H1 (cell line): Measurements from ENCODE around the gene ALAS1. TPM values are rescaled to one million over a fixed set of nuclear protein-coding genes. Genes with fewer than 3 reads are reported as not detected.

Experiments
- CTCF ChIA-PET: fragments of 300-600 bp; sonication (Branson Sonifier 250); formaldehyde crosslinking; loops from one replicate; lab custom pipeline; 2021; ENCODE audit not compliant: partially characterized antibody; lab: Charles Lee
- POLR2A ChIA-PET: fragments of 300-600 bp; sonication (Branson Sonifier 250); formaldehyde crosslinking; loops from one replicate; lab custom pipeline; 2021; ENCODE audit warnings: inconsistent platforms; ENCODE audit not compliant: partially characterized antibody; lab: Charles Lee
- DNase-seq, 2 experiments: peaks; one replicate each; pipeline versions ENCODE4 v3.0.0 to v3.0.0-alpha.2; 2010 to 2022; ENCODE audit warnings: low spot score in 2 of 2, low read depth in 1 of 2, mixed read lengths in 1 of 2
- FAIRE-seq: peaks from 2 replicates; lab custom pipeline; 2011; peaks lifted over from hg19 to GRCh38; lab: Jason Lieb, UNC
- H2AFZ ChIP-seq: 2 replicates; pipeline ENCODE4 v1.8.1; 2012; ENCODE audit warnings: low read length, inconsistent platforms
- H2AK5ac ChIP-seq: 2 replicates; pipeline ENCODE4 v1.6.1; 2013; ENCODE audit warnings: low read depth, low read length
- H2BK120ac ChIP-seq: replicated peaks from 2 replicates; pipeline ENCODE3; 2013; ENCODE audit warnings: low read depth, low read length, inconsistent platforms
- H2BK12ac ChIP-seq: 2 replicates; pipeline ENCODE4 v1.6.1; 2013; ENCODE audit warnings: low read depth, low read length
- H2BK15ac ChIP-seq: 2 replicates; pipeline ENCODE4 v1.6.1; 2013; ENCODE audit warnings: low read length
- H2BK20ac ChIP-seq: 2 replicates; pipeline ENCODE4 v1.6.1; 2013; ENCODE audit warnings: low read length
- H2BK5ac ChIP-seq: 2 replicates; pipeline ENCODE4 v1.6.1; 2013; ENCODE audit warnings: low read depth, low read length
- H3K14ac ChIP-seq: 2 replicates; pipeline ENCODE4 v1.6.1; 2013; ENCODE audit warnings: inconsistent platforms; ENCODE audit not compliant: insufficient read length
- H3K18ac ChIP-seq: 2 replicates; pipeline ENCODE4 v1.6.1; 2013; ENCODE audit warnings: low read length; ENCODE audit errors: extremely low read depth
- H3K23ac ChIP-seq: 2 replicates; pipeline ENCODE4 v1.6.1; 2013; ENCODE audit warnings: inconsistent platforms; ENCODE audit not compliant: insufficient read length
- H3K23me2 ChIP-seq: 2 replicates; pipeline ENCODE4 v1.6.1; 2013; ENCODE audit warnings: low read depth, low read length
- H3K27ac ChIP-seq: 2 replicates; pipeline ENCODE4 v1.6.1; 2011; ENCODE audit warnings: low read depth, low read length, inconsistent platforms
- H3K27me3 ChIP-seq, 4 experiments: replicated peaks in 1 of 4; 1 replicate in 1 of 4; 2 replicates in 3 of 4; pipeline versions ENCODE4 v1.6.1 to v1.8.1; 2011 to 2013; ENCODE audit warnings: low read length in 3 of 4, mild to moderate bottlenecking in 3 of 4, inconsistent platforms in 2 of 4, mixed read lengths in 2 of 4, moderate library complexity in 1 of 4; ENCODE audit not compliant: control insufficient read depth in 3 of 4, insufficient read depth in 3 of 4; ENCODE audit errors: extremely low read depth in 1 of 4
- H3K36me3 ChIP-seq, 4 experiments: 2 replicates each; pipeline versions ENCODE4 v1.6.1 to v1.8.1; 2011 to 2013; ENCODE audit warnings: mild to moderate bottlenecking in 4 of 4, low read length in 3 of 4, moderate library complexity in 2 of 4, control low read depth in 1 of 4, inconsistent platforms in 1 of 4; ENCODE audit not compliant: insufficient read depth in 4 of 4, control insufficient read depth in 2 of 4
- H3K4ac ChIP-seq: replicated peaks from 2 replicates; pipeline ENCODE3; 2013; ENCODE audit warnings: low read length, low read depth, mixed read lengths, inconsistent platforms; ENCODE audit not compliant: insufficient read length
- H3K4me1 ChIP-seq, 4 experiments: replicated peaks in 1 of 4; 1 replicate in 1 of 4; 2 replicates in 3 of 4; pipeline versions ENCODE4 v1.6.1 to v1.8.1; 2011 to 2013; ENCODE audit warnings: low read length in 3 of 4, inconsistent platforms in 2 of 4, mixed read lengths in 1 of 4; ENCODE audit not compliant: insufficient read depth in 4 of 4, control insufficient read depth in 3 of 4
- H3K4me2 ChIP-seq, 2 experiments: 2 replicates each; pipeline versions ENCODE4 v1.6.1 to v1.8.1; 2011 to 2013; ENCODE audit warnings: low read depth in 2 of 2, low read length in 2 of 2, control low read depth in 1 of 2, inconsistent platforms in 1 of 2, mild to moderate bottlenecking in 1 of 2; ENCODE audit not compliant: insufficient read depth in 1 of 2
- H3K4me3 ChIP-seq, 4 experiments: fragments of 200-600, 300-600 bp in 1 of 4; sonication (generic), shearing (Covaris generic), sonication (Bioruptor Twin) in 1 of 4; 2 replicates each; pipeline versions ENCODE4 v1.5.1 to v1.8.1; 2011 to 2016; ENCODE audit warnings: low read length in 4 of 4, low read depth in 3 of 4, control low read depth in 2 of 4, inconsistent platforms in 2 of 4, mild to moderate bottlenecking in 2 of 4, mixed read lengths in 1 of 4, moderate library complexity in 1 of 4; ENCODE audit not compliant: insufficient read depth in 2 of 4; ENCODE audit errors: extremely low read depth in 1 of 4
- H3K56ac ChIP-seq: replicated peaks from 2 replicates; pipeline ENCODE3; 2013; ENCODE audit warnings: low read depth, mild to moderate bottlenecking, mixed read lengths, low read length, inconsistent platforms; ENCODE audit not compliant: insufficient read length
- H3K79me1 ChIP-seq: 2 replicates; pipeline ENCODE4 v1.6.1; 2013; ENCODE audit warnings: low read depth, low read length, control low read depth
- H3K79me2 ChIP-seq, 2 experiments: 2 replicates each; pipeline versions ENCODE4 v1.6.1 to v1.8.1; 2012 to 2013; ENCODE audit warnings: low read length in 2 of 2, mild to moderate bottlenecking in 2 of 2, inconsistent platforms in 1 of 2; ENCODE audit not compliant: insufficient read depth in 2 of 2, control insufficient read depth in 1 of 2
- H3K9ac ChIP-seq, 4 experiments: replicated peaks in 1 of 4; 1 replicate in 1 of 4; 2 replicates in 3 of 4; pipeline versions ENCODE4 v1.6.1 to v1.8.1; 2011 to 2013; ENCODE audit warnings: low read depth in 3 of 4, low read length in 3 of 4, control low read depth in 2 of 4, mild to moderate bottlenecking in 2 of 4, moderate library complexity in 2 of 4, inconsistent platforms in 1 of 4; ENCODE audit errors: extremely low read depth in 1 of 4
- H3K9me3 ChIP-seq, 2 experiments: 2 replicates each; pipeline versions ENCODE4 v1.6.1 to v1.8.1; 2012 to 2013; ENCODE audit warnings: mild to moderate bottlenecking in 2 of 2, moderate library complexity in 2 of 2, control low read depth in 1 of 2, inconsistent platforms in 1 of 2, low read depth in 1 of 2, low read length in 1 of 2, mixed read lengths in 1 of 2; ENCODE audit not compliant: insufficient read depth in 2 of 2
- H4K20me1 ChIP-seq, 2 experiments: replicated peaks in 1 of 2; 2 replicates each; pipeline versions ENCODE3 to v1.8.1; 2011 to 2013; ENCODE audit warnings: inconsistent platforms in 2 of 2, low read length in 2 of 2, mild to moderate bottlenecking in 1 of 2; ENCODE audit not compliant: insufficient read depth in 2 of 2, control insufficient read depth in 1 of 2
- H4K5ac ChIP-seq: 2 replicates; pipeline ENCODE4 v1.6.1; 2013; ENCODE audit warnings: low read length, low read depth, mixed read lengths, inconsistent platforms; ENCODE audit not compliant: insufficient read length
- H4K8ac ChIP-seq: 2 replicates; pipeline ENCODE4 v1.8.0; 2013; ENCODE audit warnings: mild to moderate bottlenecking, moderate library complexity, low read length, inconsistent platforms; ENCODE audit not compliant: insufficient read depth; ENCODE audit errors: extremely low read depth
- H4K91ac ChIP-seq: replicated peaks from 2 replicates; pipeline ENCODE3; 2013; ENCODE audit warnings: low read length, mixed read lengths, inconsistent platforms; ENCODE audit not compliant: insufficient read length
- CREB1 ChIP-seq: IDR thresholded peaks from 2 replicates; pipeline ENCODE4 v1.6.1; 2012; ENCODE audit warnings: inconsistent platforms
- EZH2 ChIP-seq: fragments of 200-600 bp; sonication (generic); IDR thresholded peaks from 2 replicates; pipeline ENCODE4 v1.7.1; 2012; ENCODE audit warnings: low read depth, mild to moderate bottlenecking, moderate library complexity, low read length, inconsistent platforms; ENCODE audit not compliant: severe bottlenecking
- RBBP5 ChIP-seq: IDR thresholded peaks from 2 replicates; pipeline ENCODE4 v1.7.1; 2012; ENCODE audit warnings: low read depth, mild to moderate bottlenecking, inconsistent platforms, low read length, moderate library complexity, borderline replicate concordance
- SIN3A ChIP-seq, 2 experiments: IDR thresholded peaks in 1 of 2; conservative IDR thresholded peaks in 1 of 2; 2 replicates each; pipeline ENCODE4 v1.6.1; 2011 to 2012; ENCODE audit warnings: low read length in 2 of 2, improper control_type of control experiment in 1 of 2, low read depth in 1 of 2, mild to moderate bottlenecking in 1 of 2
- SIX5 ChIP-seq: IDR thresholded peaks from 2 replicates; pipeline ENCODE4 v1.6.1; 2011; ENCODE audit warnings: mild to moderate bottlenecking, low read depth, low read length
- WGBS, 2 experiments: shearing (Covaris generic) in 1 of 2; methylation state at CpG; one replicate each; pipeline versions ENCODE4 v1.1.6 to v1.1.7; 2013 to 2015; ENCODE audit warnings: low lambda C conversion rate in 2 of 2, mixed read lengths in 2 of 2, inconsistent platforms in 1 of 2, low coverage in 1 of 2, missing lambda C conversion rate in 1 of 2; ENCODE audit not compliant: insufficient replicate concordance in 2 of 2, insufficient coverage in 1 of 2, insufficient read length in 1 of 2; ENCODE audit errors: extremely low coverage in 1 of 2, missing lambda C conversion rate in 1 of 2; 5-methylcytosine and 5-hydroxymethylcytosine counted together
- polyA plus RNA-seq, 7 experiments: library from polyadenylated mRNA; depleted of rRNA in 3 of 7; stranded (reverse) in 5 of 7; unstranded in 2 of 7; fragments of >200 nt in 5 of 7; fragments of 200-250 nt in 2 of 7; gene quantifications; 1 replicate in 5 of 7; 2 replicates in 1 of 7; 4 replicates in 1 of 7; pipeline versions ENCODE4 v1.2.1 to v1.2.3, GENCODE V29; 2011 to 2013; ENCODE audit warnings: missing spikeins in 2 of 7, mixed read lengths in 2 of 7
- total RNA-seq: library from RNA; stranded (reverse); fragmentation: NEBNext Ultra II Directional; extraction: Animal tissue kit (Norgen Biotek cat#: 25700); gene quantifications from 2 replicates; pipeline ENCODE4 v1.2.1, GENCODE V29; 2021

The ALAS1 gene
- total and polyA plus RNA-seq, 2 of the 8 experiments (the other 6 are each of a cell fraction or from before 2014, with no cell fraction given), result 45.9 to 84.4 TPM

- Histone ChIP-seq H3K79me1 (no peaks in the 10 kb centered on the region), H3K23ac (no peak overlapping the region), H2BK12ac (no peak overlapping the region), H4K5ac (no peak overlapping the region), H3K18ac (no peak overlapping the region; the same call in 1 of the 2 replicates), H2BK120ac (no peak overlapping the region), H3K9me3 (no peaks in the 10 kb centered on the region), H3K4ac (no peak overlapping the region), H2AK5ac (no peak overlapping the region), H3K23me2 (peaks cover 10% of the 10 kb centered on the region), H3K56ac (no peak overlapping the region), H3K27me3 (peaks cover 6 to 37% (median 23%) of the 10 kb centered on the region in 4 experiments; a peak in 6 of 7 replicates), H3K36me3 (peaks cover 0 to 9% (median 0%) of the 10 kb centered on the region in 4 experiments; a peak in 2 of 8 replicates), H2AFZ (no peak overlapping the region), H3K4me1 (peaks cover 0 to 13% (median 10%) of the 10 kb centered on the region in 4 experiments; a peak in 6 of 7 replicates), H3K9ac (no peak overlapping the region), H3K27ac (no peak overlapping the region), H3K4me2 (peak overlapping the region; percentile 65 to 70), H4K20me1 (peaks cover 5 to 14% of the 10 kb centered on the region in 2 experiments), H4K8ac (no peak overlapping the region), H2BK5ac (no peak overlapping the region), H2BK15ac (no peak overlapping the region), H2BK20ac (no peak overlapping the region), H3K14ac (no peak overlapping the region), H3K4me3 (peak overlapping the region; percentile 32 to 58 (median 51)), H4K91ac (no peak overlapping the region), H3K79me2 (no peaks in the 10 kb centered on the region)
- DNase-seq (no peak), FAIRE-seq (no peak)
- no peak for TF ChIP-seq SIX5
- TF ChIP-seq CREB1, result no peak
- TF ChIP-seq RBBP5, result 0 out of 2 replicates have a peak, but pooled peaks have one; percentile 4
- 0 out of 4 replicates have a peak, but pooled peaks of 1 of the 2 experiments have one; percentile 4 for TF ChIP-seq SIN3A (conservative IDR thresholded peaks at IDR 0.05 in 1 of 2, IDR thresholded peaks at IDR 0.05 in 1 of 2; ENCODE audit: low read depth in 1 of 2, low read length in 2 of 2)
- TF ChIP-seq EZH2, result peak; percentile 36
- ChIA-PET POLR2A (interaction anchor here (1.0 to 3.6 kb wide), 8 partner anchors 10 to 34 kb away, joined by 3 to 27 read pairs (median 5); partner anchors contain the start of gene WDR82), CTCF (interaction anchor here (1.0 to 17.7 kb wide), 9 partner anchors 10 to 139 kb away, joined by 3 to 126 read pairs (median 5); partner anchors contain the start of gene WDR82)
- 32% methylated on average over 8 of the region's 8 CpGs; no CpG with 5 or more reads in 1 of the 2 experiments for whole genome bisulfite sequencing, 2 experiments
Measured at GRCh38 chr3:52246264-52246620, 48.3 kb downstream of the ALAS1 start.
